Endothelial cell of umbilical vein (primary cell): ENCODE results near the gene GAS7. TPM values are rescaled to one million over a fixed set of nuclear protein-coding genes. Genes with fewer than 3 reads are reported as not detected.

Experiments used
- BruUV-seq: library from RNA; stranded (reverse); fragments of 400-500 nt; replicated peaks from 2 replicates; lab custom pipeline; 2021; lab: Mats Ljungman, UMichigan
- CTCF ChIA-PET: fragments of 300-600, 350-600 bp; sonication (Branson Sonifier 250); formaldehyde crosslinking; loops from one replicate; lab custom pipeline; 2021; ENCODE audit warnings: antibody characterized with exemption, inconsistent platforms; lab: Charles Lee
- POLR2A ChIA-PET: fragments of 300-600, 350-600 bp; sonication (Branson Sonifier 250); formaldehyde crosslinking; loops from one replicate; lab custom pipeline; 2021; ENCODE audit warnings: antibody characterized with exemption, inconsistent platforms; lab: Charles Lee
- DNase-seq: peaks from one replicate; pipeline ENCODE4 v3.0.0-alpha.2; 2011; ENCODE audit warnings: low read depth, low spot score
- FAIRE-seq: peaks from 2 replicates; lab custom pipeline; 2011; peaks lifted over from hg19 to GRCh38; lab: Jason Lieb, UNC
- H2AFZ ChIP-seq: 2 replicates; pipeline ENCODE4 v1.6.0; 2012; ENCODE audit warnings: low read depth, low read length, control low read depth, inconsistent platforms
- H3K27ac ChIP-seq: 2 replicates; pipeline ENCODE4 v1.5.1; 2011; ENCODE audit warnings: low read depth, mild to moderate bottlenecking, control low read depth, low read length, moderate library complexity; ENCODE audit not compliant: insufficient read depth
- H3K27me3 ChIP-seq, 2 experiments: 2 replicates each; pipeline versions ENCODE4 v1.6.0 to v1.6.1; 2011; ENCODE audit warnings: low read length in 2 of 2, mixed read lengths in 1 of 2; ENCODE audit not compliant: control insufficient read depth in 2 of 2, insufficient read depth in 2 of 2
- H3K36me3 ChIP-seq, 2 experiments: 2 replicates in 1 of 2; 3 replicates in 1 of 2; pipeline ENCODE4 v1.5.1; 2011; ENCODE audit warnings: low read length in 2 of 2, mild to moderate bottlenecking in 1 of 2, moderate library complexity in 1 of 2; ENCODE audit not compliant: control insufficient read depth in 2 of 2, insufficient read depth in 2 of 2; ENCODE audit errors: extremely low read depth in 1 of 2
- H3K4me1 ChIP-seq: 3 replicates; pipeline ENCODE4 v1.5.1; 2011; ENCODE audit warnings: mild to moderate bottlenecking, low read length; ENCODE audit not compliant: control insufficient read depth, insufficient read depth; ENCODE audit errors: extremely low read depth
- H3K4me2 ChIP-seq: 2 replicates; pipeline ENCODE4 v1.6.1; 2011; ENCODE audit warnings: low read length, control low read depth, mixed read lengths; ENCODE audit not compliant: insufficient read depth
- H3K4me3 ChIP-seq, 3 experiments: fragments of 200-600 bp in 1 of 3; sonication (generic), shearing (Covaris generic) in 1 of 3; replicated peaks in 1 of 3; 2 replicates each; pipeline ENCODE4 v1.5.1; 2011 to 2016; ENCODE audit warnings: control low read depth in 3 of 3, low read length in 3 of 3, mild to moderate bottlenecking in 2 of 3, inconsistent platforms in 1 of 3, low read depth in 1 of 3, moderate library complexity in 1 of 3; ENCODE audit not compliant: insufficient read depth in 1 of 3
- H3K79me2 ChIP-seq: 2 replicates; pipeline ENCODE4 v1.6.0; 2012; ENCODE audit warnings: low read length, inconsistent platforms; ENCODE audit not compliant: control insufficient read depth, insufficient read depth
- H3K9ac ChIP-seq: replicated peaks from 2 replicates; pipeline ENCODE3; 2011; ENCODE audit warnings: low read length, control low read depth; ENCODE audit not compliant: insufficient read depth; ENCODE audit errors: extremely low read depth
- H3K9me1 ChIP-seq: replicated peaks from 3 replicates; pipeline ENCODE4 v1.6.0; 2011; ENCODE audit warnings: mild to moderate bottlenecking, low read length; ENCODE audit not compliant: control insufficient read depth, insufficient read depth; ENCODE audit errors: extremely low read depth
- H3K9me3 ChIP-seq: replicated peaks from 2 replicates; pipeline ENCODE4 v1.5.1; 2012; ENCODE audit warnings: low read length, inconsistent platforms; ENCODE audit not compliant: control insufficient read depth, insufficient read depth
- H4K20me1 ChIP-seq: replicated peaks from 2 replicates; pipeline ENCODE3; 2011; ENCODE audit warnings: mild to moderate bottlenecking, low read length; ENCODE audit not compliant: control insufficient read depth, insufficient read depth; ENCODE audit errors: extremely low read depth
- EZH2 ChIP-seq: IDR thresholded peaks from 2 replicates; pipeline ENCODE4 v1.6.1; 2012; ENCODE audit warnings: borderline replicate concordance, low read depth, mild to moderate bottlenecking, moderate library complexity, low read length, inconsistent platforms; ENCODE audit not compliant: severe bottlenecking
- FOS ChIP-seq: IDR thresholded peaks from 2 replicates; pipeline ENCODE4 v1.6.1; 2011; ENCODE audit warnings: mild to moderate bottlenecking, low read length, moderate library complexity, borderline replicate concordance; ENCODE audit not compliant: insufficient read depth
- GATA2 ChIP-seq: IDR thresholded peaks from 2 replicates; pipeline ENCODE4 v1.7.0; 2011; ENCODE audit warnings: low read depth, mild to moderate bottlenecking, moderate library complexity, mixed read lengths, low read length; ENCODE audit not compliant: insufficient read length, insufficient read depth
- JUN ChIP-seq: IDR thresholded peaks from 2 replicates; pipeline ENCODE4 v1.6.1; 2011; ENCODE audit warnings: borderline replicate concordance, low read depth; ENCODE audit not compliant: insufficient read length, insufficient read depth
- MAX ChIP-seq: IDR thresholded peaks from 2 replicates; pipeline ENCODE4 v1.6.1; 2011; ENCODE audit not compliant: insufficient read depth, insufficient read length
- POLR2A ChIP-seq: IDR thresholded peaks from 2 replicates; pipeline ENCODE4 v1.6.1; 2012; ENCODE audit warnings: low read depth, mild to moderate bottlenecking, control low read depth, low read length
- POLR2AphosphoS5 ChIP-seq: IDR thresholded peaks from 2 replicates; pipeline ENCODE4 v1.6.1; 2012; ENCODE audit warnings: low read depth, mild to moderate bottlenecking, control low read depth, low read length, moderate library complexity; ENCODE audit not compliant: insufficient read depth
- dilution Hi-C: fragments of 300-500 bp; cut with MboI; formaldehyde crosslinking; loops from one replicate; pipeline ENCODE4 v1.15.0; 2019; ENCODE audit warnings: low sequenced_read_pairs; ENCODE audit not compliant: extremely low pct_ligation_motif_present
- intact Hi-C: fragments of 100-400 bp; cut with micrococcal nuclease; formaldehyde crosslinking; loops from one replicate; pipeline ENCODE4 v1.10.0; 2022
- polyA plus RNA-seq, 4 experiments: library from polyadenylated mRNA; depleted of rRNA in 3 of 4; stranded (reverse) in 3 of 4; unstranded in 1 of 4; fragments of >200 nt; gene quantifications; 2 replicates each; pipeline versions ENCODE4 v1.2.1 to v1.2.3, GENCODE V29; 2011 to 2012; ENCODE audit warnings: missing spikeins in 1 of 4
- total RNA-seq: library from RNA; stranded (reverse); gene quantifications from 2 replicates; pipeline ENCODE4 v1.2.3, GENCODE V29; 2021
- TF ChIP-seq, protein P1 (sequence below), 2 donors: IDR thresholded peaks; 1 replicate in 1 of 2; 2 replicates in 1 of 2; pipeline ENCODE4 v1.5.1; 2011; ENCODE audit warnings: low read length in 2 of 2, mild to moderate bottlenecking in 2 of 2, moderate library complexity in 2 of 2, control low read depth in 1 of 2, inconsistent platforms in 1 of 2, low read depth in 1 of 2; ENCODE audit not compliant: insufficient read depth in 1 of 2; ENCODE audit errors: extremely low read depth in 1 of 2

GAS7 gene
- total and polyA plus RNA-seq, 2 donors (not counting 3 experiments of a cell fraction or from before 2014, with no cell fraction given) = not detected

- no peak overlapping the region for H2AFZ ChIP-seq
- H3K4me2 ChIP-seq = no peak overlapping the region
- H3K9me3 ChIP-seq = peaks cover 4% of the 10 kb centered on the region
- no TSS peak for BruUV-seq
- H3K79me2 ChIP-seq = no peaks in the 10 kb centered on the region
- H3K9ac ChIP-seq = no peak overlapping the region
- POLR2A ChIA-PET = no interaction called here
- no peak for DNase-seq
- H3K27me3 ChIP-seq = no peaks in the 10 kb centered on the region
- H3K36me3 ChIP-seq = no peaks in the 10 kb centered on the region
- no peaks in the 10 kb centered on the region for H3K4me1 ChIP-seq
- no peak for FAIRE-seq
- TF ChIP-seq, protein P1, sequence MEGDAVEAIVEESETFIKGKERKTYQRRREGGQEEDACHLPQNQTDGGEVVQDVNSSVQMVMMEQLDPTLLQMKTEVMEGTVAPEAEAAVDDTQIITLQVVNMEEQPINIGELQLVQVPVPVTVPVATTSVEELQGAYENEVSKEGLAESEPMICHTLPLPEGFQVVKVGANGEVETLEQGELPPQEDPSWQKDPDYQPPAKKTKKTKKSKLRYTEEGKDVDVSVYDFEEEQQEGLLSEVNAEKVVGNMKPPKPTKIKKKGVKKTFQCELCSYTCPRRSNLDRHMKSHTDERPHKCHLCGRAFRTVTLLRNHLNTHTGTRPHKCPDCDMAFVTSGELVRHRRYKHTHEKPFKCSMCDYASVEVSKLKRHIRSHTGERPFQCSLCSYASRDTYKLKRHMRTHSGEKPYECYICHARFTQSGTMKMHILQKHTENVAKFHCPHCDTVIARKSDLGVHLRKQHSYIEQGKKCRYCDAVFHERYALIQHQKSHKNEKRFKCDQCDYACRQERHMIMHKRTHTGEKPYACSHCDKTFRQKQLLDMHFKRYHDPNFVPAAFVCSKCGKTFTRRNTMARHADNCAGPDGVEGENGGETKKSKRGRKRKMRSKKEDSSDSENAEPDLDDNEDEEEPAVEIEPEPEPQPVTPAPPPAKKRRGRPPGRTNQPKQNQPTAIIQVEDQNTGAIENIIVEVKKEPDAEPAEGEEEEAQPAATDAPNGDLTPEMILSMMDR (IDR thresholded peaks at IDR 0.05; ENCODE audit: extremely low read depth in 1 of 2, insufficient read depth in 1 of 2, low read depth in 1 of 2, low read length in 2 of 2) = no peak
- no peak for TF ChIP-seq MAX
- TF ChIP-seq JUN = no peak
- TF ChIP-seq EZH2 = no peak
- TF ChIP-seq GATA2 = no peak
- TF ChIP-seq POLR2AphosphoS5 = no peak
- no peak for TF ChIP-seq POLR2A
- TF ChIP-seq FOS = no peak
- no peaks in the 10 kb centered on the region for H3K9me1 ChIP-seq
- dilution Hi-C loops (no loop called here), intact Hi-C loops (no loop called here)
- CTCF ChIA-PET = interaction anchor here (1.0 kb wide), 1 partner anchor 10 kb away, joined by 3 read pairs; no protein-coding TSS in a partner anchor
- no peak overlapping the region for H3K4me3 ChIP-seq
- no peak overlapping the region for H3K27ac ChIP-seq
- H4K20me1 ChIP-seq = no peaks in the 10 kb centered on the region
These were observed 264.1 kb downstream of the GAS7 start for GRCh38 chr17:9934331-9934730.
